Spleen (tissue), 11 donors: ENCODE results near the gene JTB. TPM values are rescaled to one million over a fixed set of nuclear protein-coding genes. Genes with fewer than 3 reads are reported as not detected.

Experiments
- DNase-seq: peaks from one replicate; pipeline ENCODE4 v3.0.0-alpha.2; 2020
- H3K27ac ChIP-seq, 8 donors: fragments of 200-600 bp; sonication (generic) in 7 of 8; 1 replicate in 4 of 8; 2 replicates in 4 of 8; pipeline versions ENCODE4 v1.5.0 to v1.8.0; 2016 to 2021; ENCODE audit warnings: inconsistent platforms in 4 of 8, mild to moderate bottlenecking in 4 of 8, moderate library complexity in 1 of 8
- H3K27me3 ChIP-seq, 7 donors: fragments of 200-600 bp; sonication (generic) in 6 of 7; replicated peaks in 1 of 7; 1 replicate in 4 of 7; 2 replicates in 3 of 7; pipeline versions ENCODE4 v1.5.0 to v1.8.0; 2016 to 2021; ENCODE audit warnings: inconsistent platforms in 3 of 7, mild to moderate bottlenecking in 1 of 7
- H3K36me3 ChIP-seq, 6 donors: fragments of 200-600 bp; sonication (generic) in 5 of 6; 1 replicate in 4 of 6; 2 replicates in 2 of 6; pipeline versions ENCODE4 v1.5.0 to v1.8.0; 2016 to 2021; ENCODE audit warnings: inconsistent platforms in 2 of 6
- H3K4me1 ChIP-seq, 6 donors: fragments of 200-600 bp; sonication (generic) in 5 of 6; 1 replicate in 3 of 6; 2 replicates in 3 of 6; pipeline versions ENCODE4 v1.5.0 to v1.8.0; 2016 to 2021; ENCODE audit warnings: inconsistent platforms in 3 of 6
- H3K4me3 ChIP-seq, 8 donors: fragments of 200-600 bp; sonication (generic) in 7 of 8; 1 replicate in 4 of 8; 2 replicates in 4 of 8; pipeline versions ENCODE4 v1.5.0 to v1.8.0; 2016 to 2021; ENCODE audit warnings: inconsistent platforms in 4 of 8, mild to moderate bottlenecking in 4 of 8, moderate library complexity in 2 of 8
- H3K9me3 ChIP-seq, 8 donors: fragments of 200-600 bp; sonication (generic) in 7 of 8; 1 replicate in 4 of 8; 2 replicates in 4 of 8; pipeline versions ENCODE4 v1.5.0 to v1.8.0; 2016 to 2021; ENCODE audit warnings: inconsistent platforms in 4 of 8
- POLR2A ChIP-seq, 3 donors: fragments of 450-650 bp; IDR thresholded peaks; one replicate each; pipeline ENCODE4 v1.5.1; 2017; ENCODE audit warnings: antibody characterized with exemption in 3 of 3, mild to moderate bottlenecking in 1 of 3
- POLR2AphosphoS5 ChIP-seq, 3 donors: sonication (generic); formaldehyde crosslinking; IDR thresholded peaks; one replicate each; pipeline ENCODE4 v1.5.1; 2017; ENCODE audit warnings: antibody characterized with exemption in 3 of 3
- WGBS, 5 donors: extraction: QIAGEN DNeasy Blood & Tissue Kit in 3 of 5; methylation state at CpG; one replicate each; pipeline versions ENCODE4 v1.1.5 to v1.1.7; 2013 to 2018; 5-methylcytosine and 5-hydroxymethylcytosine counted together
- intact Hi-C: fragments of 100-400 bp; cut with DNase I; formaldehyde crosslinking; loops from one replicate; pipeline ENCODE4 v1.15.0; 2023; ENCODE audit warnings: low total_unique reads
- polyA plus RNA-seq, 3 donors: library from polyadenylated mRNA; stranded (reverse); fragments of 200-250 nt; gene quantifications; one replicate each; pipeline ENCODE4 v1.2.1, GENCODE V29; 2013
- total RNA-seq, 7 donors: library from RNA; depleted of rRNA in 3 of 7; stranded (reverse); fragments of >200 nt in 3 of 7; fragmentation: NEBNext Ultra II Directional in 4 of 7; extraction: Animal tissue kit (Norgen Biotek cat#: 25700) in 4 of 7; gene quantifications; one replicate each; pipeline versions ENCODE4 v1.1.0 to v1.2.1, GENCODE V29; 2016 to 2021
- TF ChIP-seq, protein P1 (sequence below), 11 experiments: fragments of 200-600 bp in 7 of 11; fragments of 450-650 bp in 4 of 11; sonication (generic) in 4 of 11; IDR thresholded peaks in 8 of 11; conservative IDR thresholded peaks in 3 of 11; 1 replicate in 7 of 11; 2 replicates in 4 of 11; pipeline versions ENCODE4 v1.4.0 to v1.8.0; 2016 to 2021; ENCODE audit warnings: antibody characterized with exemption in 11 of 11, inconsistent platforms in 4 of 11, mild to moderate bottlenecking in 1 of 11
- donor health status: healthy with polysubstance abuse.
- donor health status: DM: no; HTN: no; CAD: no; lungs with moderate emphysema.
- donor health status: DM: no; HTN: no; CAD: no.
- donor health status: Bipolar disorder and iron deficiency.
- donor health status: healthy.
- donor health status: DM: no; HTN: no; CAD: no.
- donor health status: DM: yes; HTN: yes; CAD: no.

The JTB gene
- total and polyA plus RNA-seq, 10 donors = 97.9 to 243 (median 194) TPM

DNA sequence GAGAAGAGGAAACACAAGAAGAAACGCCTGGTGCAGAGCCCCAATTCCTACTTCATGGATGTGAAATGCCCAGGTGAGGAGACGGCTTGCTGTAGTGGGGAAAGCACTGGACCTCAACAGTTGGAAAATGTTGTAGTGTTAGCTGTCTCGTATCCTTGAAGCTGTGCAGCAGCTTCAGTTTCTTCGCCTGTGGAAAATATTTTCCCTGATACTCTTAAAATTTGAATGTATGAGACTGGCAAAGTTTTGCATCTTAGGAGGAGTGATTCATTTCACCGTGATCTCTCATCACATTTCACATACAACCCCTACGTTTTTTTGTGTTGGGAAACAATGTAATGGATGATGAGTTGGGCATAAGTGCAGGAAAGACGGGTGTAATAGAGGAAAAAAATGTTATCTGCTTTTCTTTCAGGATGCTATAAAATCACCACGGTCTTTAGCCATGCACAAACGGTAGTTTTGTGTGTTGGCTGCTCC is 13.7 kb upstream of the JTB start:
- intact Hi-C loops = no loop called here
- peaks cover 0 to 50% (median 44%) of the 10 kb centered on the region in 6 donors for H3K36me3 ChIP-seq
- H3K4me1 ChIP-seq = peaks cover 30 to 69% (median 56%) of the 10 kb centered on the region in 6 donors
- H3K9me3 ChIP-seq = no peaks in the 10 kb centered on the region
- no peaks in the 10 kb centered on the region for H3K27me3 ChIP-seq
- TF ChIP-seq POLR2AphosphoS5 (IDR thresholded peaks at IDR 0.05) (no peak), POLR2A (IDR thresholded peaks at IDR 0.05) (no peak)
- TF ChIP-seq, protein P1, sequence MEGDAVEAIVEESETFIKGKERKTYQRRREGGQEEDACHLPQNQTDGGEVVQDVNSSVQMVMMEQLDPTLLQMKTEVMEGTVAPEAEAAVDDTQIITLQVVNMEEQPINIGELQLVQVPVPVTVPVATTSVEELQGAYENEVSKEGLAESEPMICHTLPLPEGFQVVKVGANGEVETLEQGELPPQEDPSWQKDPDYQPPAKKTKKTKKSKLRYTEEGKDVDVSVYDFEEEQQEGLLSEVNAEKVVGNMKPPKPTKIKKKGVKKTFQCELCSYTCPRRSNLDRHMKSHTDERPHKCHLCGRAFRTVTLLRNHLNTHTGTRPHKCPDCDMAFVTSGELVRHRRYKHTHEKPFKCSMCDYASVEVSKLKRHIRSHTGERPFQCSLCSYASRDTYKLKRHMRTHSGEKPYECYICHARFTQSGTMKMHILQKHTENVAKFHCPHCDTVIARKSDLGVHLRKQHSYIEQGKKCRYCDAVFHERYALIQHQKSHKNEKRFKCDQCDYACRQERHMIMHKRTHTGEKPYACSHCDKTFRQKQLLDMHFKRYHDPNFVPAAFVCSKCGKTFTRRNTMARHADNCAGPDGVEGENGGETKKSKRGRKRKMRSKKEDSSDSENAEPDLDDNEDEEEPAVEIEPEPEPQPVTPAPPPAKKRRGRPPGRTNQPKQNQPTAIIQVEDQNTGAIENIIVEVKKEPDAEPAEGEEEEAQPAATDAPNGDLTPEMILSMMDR (IDR thresholded peaks at IDR 0.05 in 8 of 11, conservative IDR thresholded peaks at IDR 0.05 in 3 of 11) = no peak
- H3K4me3 ChIP-seq = peak overlapping the region; percentile 61 to 95 (median 72)
- H3K27ac ChIP-seq = peak overlapping the region; percentile 94 to 99 (median 97)
- DNase-seq = no peak
- WGBS, 5 donors = 9 to 15% (median 10%) methylated on average over 9 of the region's 9 CpGs

DNA sequence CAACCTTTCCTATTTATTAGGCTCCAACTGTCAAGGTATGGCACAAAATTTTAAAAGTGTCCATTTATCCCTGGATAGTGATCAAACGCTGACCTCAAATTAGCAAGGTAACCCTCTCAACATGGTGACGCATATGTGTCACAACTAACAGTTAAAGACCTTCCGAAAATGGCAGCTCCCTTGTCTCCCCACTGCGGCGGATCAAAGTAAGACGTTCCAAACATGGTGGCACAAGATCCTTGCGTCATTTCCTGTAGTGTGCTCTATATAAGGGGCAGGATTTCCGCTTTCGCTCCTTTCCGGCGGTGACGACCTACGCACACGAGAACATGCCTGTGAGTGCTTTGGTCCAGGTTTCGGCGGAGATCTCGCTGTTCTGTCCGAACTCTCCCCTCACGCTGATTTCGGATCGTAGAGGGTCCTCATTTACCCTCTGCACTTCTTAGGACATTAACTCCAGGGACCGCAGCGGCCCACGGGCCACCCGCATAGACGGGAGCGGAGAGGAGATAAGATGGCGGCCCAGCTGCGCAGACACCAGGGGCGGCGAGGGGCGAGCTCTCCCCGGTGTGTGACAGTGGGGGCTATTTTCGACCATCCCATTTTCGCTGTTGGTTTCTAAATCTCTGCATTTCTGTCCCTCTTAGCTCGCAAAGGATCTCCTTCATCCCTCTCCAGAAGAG is 13.1 kb upstream of the JTB start, which contains the start of gene RPS27:
Gene RPS27, plus strand, starts transcription at position 295 of the 683 bp plus-strand sequence. Its CDS starts 35 bp downstream, at position 330.
- peak; percentile 96 to 100 (median 99) for TF ChIP-seq POLR2AphosphoS5 (IDR thresholded peaks at IDR 0.05)
- peak; percentile 93 to 97 (median 94) for TF ChIP-seq POLR2A (IDR thresholded peaks at IDR 0.05)
- TF ChIP-seq, protein P1 (IDR thresholded peaks at IDR 0.05 in 8 of 11, conservative IDR thresholded peaks at IDR 0.05 in 3 of 11) = peak in 3 of 11 experiments; percentile 27 to 41 (median 36)
- peak; percentile 92 for DNase-seq
- peaks cover 30 to 75% (median 61%) of the 10 kb centered on the region in 6 donors for H3K4me1 ChIP-seq
- H3K27ac ChIP-seq = peak within 1 kb of the TSS; percentile 94 to 99 (median 97)
- peak within 1 kb of the TSS; percentile 61 to 95 (median 72) for H3K4me3 ChIP-seq
- WGBS, 5 donors = 0% methylated on average over 35 to 36 of the region's 36 CpGs
- peaks cover 0 to 44% (median 39%) of the 10 kb centered on the region in 6 donors for H3K36me3 ChIP-seq
- H3K27me3 ChIP-seq = no peaks in the 10 kb centered on the region
- no peaks in the 10 kb centered on the region for H3K9me3 ChIP-seq
- intact Hi-C loops = no loop called here

DNA sequence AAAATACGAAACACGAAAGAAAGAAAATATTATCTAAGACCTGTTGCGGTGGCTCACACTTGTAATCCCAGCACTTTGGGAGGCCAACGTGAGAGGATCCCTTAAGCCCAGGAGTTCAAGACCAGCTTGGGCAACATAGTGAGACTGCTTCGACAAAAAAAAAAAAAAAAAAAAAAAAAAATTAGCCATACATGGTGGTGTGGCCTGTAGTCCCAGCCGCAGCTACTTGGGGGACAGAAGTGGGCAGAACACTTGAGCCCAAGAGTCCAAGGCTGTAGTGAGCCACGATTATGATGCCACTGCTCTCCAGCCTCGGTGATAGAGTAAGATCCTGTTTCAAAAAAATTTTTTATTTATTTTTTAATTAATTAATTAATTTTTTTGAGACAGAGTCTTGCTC is 10.1 kb upstream of the JTB start:
- no peaks in the 10 kb centered on the region for H3K27me3 ChIP-seq
- H3K36me3 ChIP-seq = peaks cover 0 to 23% (median 9%) of the 10 kb centered on the region in 6 donors
- WGBS, 5 donors = 84 to 95% (median 90%) methylated on average over 8 of the region's 8 CpGs
- H3K9me3 ChIP-seq = no peaks in the 10 kb centered on the region
- intact Hi-C loops = no loop called here
- H3K4me1 ChIP-seq = peaks cover 30 to 77% (median 63%) of the 10 kb centered on the region in 6 donors
- no peak overlapping the region for H3K4me3 ChIP-seq
- H3K27ac ChIP-seq = peak overlapping the region in 5 of 8 donors; percentile 82 to 91 (median 86)
- no peak for TF ChIP-seq POLR2AphosphoS5 (IDR thresholded peaks at IDR 0.05)
- no peak for TF ChIP-seq POLR2A (IDR thresholded peaks at IDR 0.05)
- TF ChIP-seq, protein P1 (IDR thresholded peaks at IDR 0.05 in 8 of 11, conservative IDR thresholded peaks at IDR 0.05 in 3 of 11) = no peak
- no peak for DNase-seq
